Measurements from ENCODE around the gene CPEB2. TPM values are rescaled to one million over a fixed set of nuclear protein-coding genes. Genes with fewer than 3 reads are reported as not detected.

The CPEB2 gene
- total and polyA plus RNA-seq, 10 donors, result 3.2 to 21.8 (median 15.4) TPM

- H3K4me3 ChIP-seq, result no peak overlapping the region
- no peak for DNase-seq
- no peak overlapping the region for H3K27ac ChIP-seq
- H3K9me3 ChIP-seq, result no peaks in the 10 kb centered on the region
- peaks cover 0 to 60% (median 7%) of the 10 kb centered on the region in 6 donors for H3K36me3 ChIP-seq
- intact Hi-C loops (cut with DNase I; ENCODE audit: low total_unique reads), result no loop called here
- TF ChIP-seq POLR2A (IDR thresholded peaks at IDR 0.05) (no peak), CTCF (IDR thresholded peaks at IDR 0.05 in 8 of 11, conservative IDR thresholded peaks at IDR 0.05 in 3 of 11) (no peak), POLR2AphosphoS5 (IDR thresholded peaks at IDR 0.05) (no peak)
- 83 to 89% (median 86%) methylated on average over 7 of the region's 7 CpGs for WGBS, 5 donors
- H3K27me3 ChIP-seq (replicated peaks in 1 of 7), result no peaks in the 10 kb centered on the region
- peaks cover 5 to 57% (median 17%) of the 10 kb centered on the region in 6 donors for H3K4me1 ChIP-seq
Measured at GRCh38 chr4:15020502-15021286, 18.4 kb downstream of the CPEB2 start.

DNA sequence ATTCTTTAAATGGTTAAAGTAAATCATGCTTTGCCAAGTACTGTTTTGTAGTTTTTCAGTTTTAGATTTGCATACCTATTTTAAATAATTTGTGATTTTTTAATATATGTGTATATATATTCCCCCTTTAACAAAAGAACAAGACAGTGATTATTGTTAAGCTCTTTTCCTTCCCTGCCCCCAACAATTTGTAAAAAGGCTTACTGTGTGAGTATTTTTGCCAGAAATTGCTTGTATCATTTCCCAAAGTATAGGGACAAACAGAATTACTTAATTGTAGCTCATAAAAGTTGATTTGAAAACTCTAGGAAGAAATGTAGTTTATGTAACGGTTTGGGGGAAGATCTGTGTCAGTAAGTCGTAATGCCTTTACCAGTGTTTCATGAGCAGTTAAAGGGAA is 19.0 kb downstream of the CPEB2 start:
- WGBS, 5 donors, result 40 to 56% (median 45%) methylated on average over 2 of the region's 2 CpGs
- TF ChIP-seq POLR2A (IDR thresholded peaks at IDR 0.05), result no peak
- TF ChIP-seq POLR2AphosphoS5 (IDR thresholded peaks at IDR 0.05), result no peak
- TF ChIP-seq CTCF (IDR thresholded peaks at IDR 0.05 in 8 of 11, conservative IDR thresholded peaks at IDR 0.05 in 3 of 11), result no peak
- no peak for DNase-seq
- Histone ChIP-seq H3K9me3 (no peaks in the 10 kb centered on the region), H3K4me3 (no peak overlapping the region), H3K27ac (no peak overlapping the region), H3K4me1 (peaks cover 5 to 54% (median 17%) of the 10 kb centered on the region in 6 donors), H3K36me3 (peaks cover 0 to 54% (median 7%) of the 10 kb centered on the region in 6 donors), H3K27me3 (replicated peaks in 1 of 7) (no peaks in the 10 kb centered on the region)
- intact Hi-C loops (cut with DNase I; ENCODE audit: low total_unique reads), result no loop called here

- Histone ChIP-seq H3K4me1 (peaks cover 5 to 52% (median 17%) of the 10 kb centered on the region in 6 donors), H3K4me3 (no peak overlapping the region), H3K9me3 (no peaks in the 10 kb centered on the region), H3K36me3 (peaks cover 0 to 49% (median 9%) of the 10 kb centered on the region in 6 donors), H3K27me3 (replicated peaks in 1 of 7) (no peaks in the 10 kb centered on the region), H3K27ac (no peak overlapping the region)
- TF ChIP-seq CTCF (IDR thresholded peaks at IDR 0.05 in 8 of 11, conservative IDR thresholded peaks at IDR 0.05 in 3 of 11) (no peak), POLR2AphosphoS5 (IDR thresholded peaks at IDR 0.05) (no peak), POLR2A (IDR thresholded peaks at IDR 0.05) (no peak)
- DNase-seq, result no peak
- intact Hi-C loops (cut with DNase I; ENCODE audit: low total_unique reads), result no loop called here
- 70 to 80% (median 76%) methylated on average over 2 of the region's 2 CpGs for WGBS, 5 donors
Measured at GRCh38 chr4:15021946-15022345, 19.7 kb downstream of the CPEB2 start.

DNA sequence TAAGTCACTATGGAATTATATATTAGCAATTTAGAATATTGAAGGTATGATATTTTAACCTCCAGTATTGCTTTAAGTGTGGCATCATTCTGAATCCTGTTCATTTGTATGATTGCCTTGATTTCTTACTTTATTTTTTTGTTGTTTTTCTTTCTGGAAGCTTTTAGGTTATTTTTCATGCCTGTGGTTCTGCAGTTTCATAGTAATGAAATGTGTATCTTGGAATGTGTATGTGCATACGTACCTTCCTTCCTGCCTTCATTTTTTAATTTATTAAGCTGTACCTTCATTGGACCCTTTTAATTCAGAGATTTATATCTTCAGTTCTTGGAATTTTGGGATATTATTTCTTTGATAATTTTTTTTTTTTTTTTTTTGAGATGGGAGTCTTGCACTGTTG is 22.1 kb downstream of the CPEB2 start:
- WGBS, 5 donors, result 0% methylated on average over 1 of the region's 1 CpG
- TF ChIP-seq CTCF (IDR thresholded peaks at IDR 0.05 in 8 of 11, conservative IDR thresholded peaks at IDR 0.05 in 3 of 11) (no peak), POLR2AphosphoS5 (IDR thresholded peaks at IDR 0.05) (no peak), POLR2A (IDR thresholded peaks at IDR 0.05) (no peak)
- intact Hi-C loops (cut with DNase I; ENCODE audit: low total_unique reads), result no loop called here
- no peaks in the 10 kb centered on the region for H3K27me3 ChIP-seq (replicated peaks in 1 of 7)
- H3K9me3 ChIP-seq, result no peaks in the 10 kb centered on the region
- H3K36me3 ChIP-seq, result peaks cover 0 to 26% (median 3%) of the 10 kb centered on the region in 6 donors
- no peak overlapping the region for H3K4me3 ChIP-seq
- DNase-seq, result no peak
- no peak overlapping the region for H3K27ac ChIP-seq
- H3K4me1 ChIP-seq, result peaks cover 5 to 50% (median 19%) of the 10 kb centered on the region in 6 donors
